Heart left ventricle (tissue), 16 donors: ENCODE results near the gene EFNA5. TPM values are rescaled to one million over a fixed set of nuclear protein-coding genes. Genes with fewer than 3 reads are reported as not detected.

Experiments used
- ATAC-seq, 4 donors: fragments of 200-7000 bp; cut with Tn5 transposase; one replicate each; pipeline ENCODE4 v1.9.1; 2020 to 2022; ENCODE audit warnings: moderate library complexity in 4 of 4, mild to moderate bottlenecking in 3 of 4, moderate number of reproducible peaks in 1 of 4
- DNase-seq, 5 donors: peaks; one replicate each; pipeline ENCODE4 v3.0.0-alpha.2; 2020
- H3K27ac ChIP-seq, 12 donors: fragments of 200-600 bp; sonication (generic) in 4 of 12; one replicate each; pipeline versions ENCODE4 v1.5.0 to v1.8.0; 2016 to 2022; ENCODE audit warnings: mild to moderate bottlenecking in 2 of 12
- H3K27me3 ChIP-seq, 9 donors: fragments of 200-600 bp; sonication (generic) in 2 of 9; one replicate each; pipeline versions ENCODE4 v1.5.1 to v1.8.0; 2016 to 2022; ENCODE audit warnings: mild to moderate bottlenecking in 3 of 9
- H3K36me3 ChIP-seq, 9 donors: fragments of 200-600 bp; sonication (generic) in 2 of 9; one replicate each; pipeline versions ENCODE4 v1.5.0 to v1.8.0; 2018 to 2022; ENCODE audit warnings: mild to moderate bottlenecking in 2 of 9
- H3K4me1 ChIP-seq, 12 donors: fragments of 200-600 bp; sonication (generic) in 4 of 12; one replicate each; pipeline versions ENCODE4 v1.5.0 to v1.8.0; 2016 to 2022; ENCODE audit warnings: mild to moderate bottlenecking in 3 of 12
- H3K4me3 ChIP-seq, 12 donors: fragments of 200-600 bp; sonication (generic) in 4 of 12; one replicate each; pipeline versions ENCODE4 v1.5.0 to v1.8.0; 2017 to 2022; ENCODE audit warnings: mild to moderate bottlenecking in 9 of 12, moderate library complexity in 4 of 12
- H3K9me3 ChIP-seq, 12 donors: fragments of 200-600 bp; sonication (generic) in 4 of 12; one replicate each; pipeline versions ENCODE4 v1.5.0 to v1.8.0; 2016 to 2022; ENCODE audit warnings: mild to moderate bottlenecking in 1 of 12
- POLR2A ChIP-seq, 2 donors: fragments of 450-650 bp; IDR thresholded peaks; one replicate each; pipeline ENCODE4 v1.6.1; 2017; ENCODE audit warnings: antibody characterized with exemption in 2 of 2, mild to moderate bottlenecking in 2 of 2, moderate library complexity in 2 of 2
- WGBS, 4 donors: extraction: QIAGEN DNeasy Blood & Tissue Kit in 2 of 4; methylation state at CpG; one replicate each; pipeline versions ENCODE4 v1.1.5 to v1.1.7; 2013 to 2018; 5-methylcytosine and 5-hydroxymethylcytosine counted together
- intact Hi-C, 10 donors: fragments of 100-400 bp; cut with DNase I; formaldehyde crosslinking; loops; one replicate each; pipeline versions ENCODE4 v1.11.1 to v1.14.2; 2022
- polyA plus RNA-seq, 2 donors: library from polyadenylated mRNA; stranded (reverse); fragments of 200-250 nt; gene quantifications; one replicate each; pipeline ENCODE4 v1.2.3, GENCODE V29; 2013
- total RNA-seq, 9 donors: library from RNA; depleted of rRNA in 2 of 9; stranded (reverse); fragments of >200 nt in 2 of 9; fragmentation: NEBNext Ultra II Directional in 3 of 9; extraction: Animal tissue kit (Norgen Biotek cat#: 25700) in 3 of 9; gene quantifications; one replicate each; pipeline versions ENCODE4 v1.1.0 to v1.2.4, GENCODE V29; 2016 to 2023
- TF ChIP-seq, protein P1 (sequence below), 12 donors: fragments of 200-600 bp; sonication (generic) in 4 of 12; IDR thresholded peaks; one replicate each; pipeline versions ENCODE4 v1.5.0 to v1.8.0; 2018 to 2022; ENCODE audit warnings: antibody characterized with exemption in 12 of 12, mild to moderate bottlenecking in 5 of 12
- donor health status: ischemic (EF 13 %, LVEDD 7.1; RV severe dilation, severe dysfunction).
- donor health status: healthy with polysubstance abuse.
- donor health status: DM: no; HTN: yes; CAD: no.
- donor health status: DM: no; HTN: no; CAD: no.
- donor health status: ischemic (EF 25% LVEDD 6.9; RV normal size, moderate dysfunction).
- donor health status: ischemic (EF 25% LVEDD 5.7; RV mildly dilated, moderate dysfunction).
- donor health status: healthy.
- donor health status: DM: yes; HTN: yes; CAD: no.
- donor health status: ischemic (EF 35%, LVEDD 5.7; RV mildly dilated, moderate dysfunction).
- donor health status: nonischemic (EF 11% LVEDD 7.7; RV severe dilation, severe dysfunction).
- donor health status: DM: yes; HTN: yes; CAD: no.
- donor health status: PGD.
- donor health status: ischemic (EF 29% LVEDD 5.4; RV normal size, mild dysfunction).
- donor health status: nonischemic (EF 23%, LVEDD 6.1; RV moderate dilation, normal function).

Gene EFNA5
- total and polyA plus RNA-seq, 11 donors, result 6.1 to 58.4 (median 28.3) TPM

DNA sequence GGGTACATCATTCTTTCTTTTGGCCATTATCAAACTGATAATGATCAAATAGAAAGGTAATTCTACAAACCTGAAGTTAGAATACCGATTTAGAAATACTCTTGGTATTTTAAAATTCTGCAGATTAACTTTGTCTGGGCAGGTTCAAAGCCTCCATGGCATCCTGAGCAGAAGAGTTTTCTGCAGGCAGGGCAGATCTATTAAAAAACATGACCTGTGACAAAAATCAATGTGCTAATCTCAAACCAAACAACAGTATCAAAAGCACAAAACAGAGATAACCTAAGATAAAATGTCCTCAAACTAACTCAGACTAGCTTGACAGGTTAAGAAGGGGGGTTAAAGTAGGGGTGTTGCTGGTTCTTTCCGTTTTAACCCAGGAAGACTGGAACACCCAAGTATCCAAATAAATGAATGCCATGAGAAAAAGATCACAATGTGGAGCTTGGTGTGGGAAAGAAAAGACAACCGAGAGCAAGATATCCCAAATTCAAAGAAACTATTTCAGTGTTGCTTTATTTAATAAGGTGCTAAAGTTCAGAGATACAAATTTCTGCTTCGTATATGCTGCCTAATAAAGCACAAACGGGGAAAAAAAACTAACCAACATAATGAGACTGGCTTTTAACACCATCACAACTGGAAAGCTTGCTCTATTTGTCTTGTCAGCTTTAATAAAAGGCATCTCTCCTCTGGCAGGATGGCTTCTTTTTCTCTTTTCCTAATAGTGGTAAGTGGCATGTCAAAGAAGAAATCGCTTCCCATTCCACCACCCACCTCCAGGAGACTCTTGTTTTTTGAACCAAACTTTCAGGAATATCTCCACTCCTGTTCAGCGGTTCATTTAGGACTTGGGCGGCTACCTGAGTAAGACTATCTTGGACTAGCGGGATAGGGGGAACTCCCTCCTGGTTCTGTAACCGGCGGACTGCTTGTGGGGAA lies 2.3 kb downstream of the EFNA5 start:
- TF ChIP-seq POLR2A (IDR thresholded peaks at IDR 0.05), result no peak
- no peaks in the 10 kb centered on the region for H3K36me3 ChIP-seq
- H3K27ac ChIP-seq, result peak overlapping the region; percentile 67 to 93 (median 87)
- ATAC-seq (no peak), DNase-seq (no peak)
- WGBS, 4 donors, result 23 to 30% (median 27%) methylated on average over 11 of the region's 11 CpGs
- peaks cover 0 to 66% (median 17%) of the 10 kb centered on the region in 9 donors for H3K27me3 ChIP-seq
- peak overlapping the region; percentile 48 to 79 (median 64) for H3K4me3 ChIP-seq
- peaks cover 0 to 39% (median 11%) of the 10 kb centered on the region in 12 donors for H3K4me1 ChIP-seq
- H3K9me3 ChIP-seq, result no peaks in the 10 kb centered on the region
- intact Hi-C loops, result no loop called here

DNA sequence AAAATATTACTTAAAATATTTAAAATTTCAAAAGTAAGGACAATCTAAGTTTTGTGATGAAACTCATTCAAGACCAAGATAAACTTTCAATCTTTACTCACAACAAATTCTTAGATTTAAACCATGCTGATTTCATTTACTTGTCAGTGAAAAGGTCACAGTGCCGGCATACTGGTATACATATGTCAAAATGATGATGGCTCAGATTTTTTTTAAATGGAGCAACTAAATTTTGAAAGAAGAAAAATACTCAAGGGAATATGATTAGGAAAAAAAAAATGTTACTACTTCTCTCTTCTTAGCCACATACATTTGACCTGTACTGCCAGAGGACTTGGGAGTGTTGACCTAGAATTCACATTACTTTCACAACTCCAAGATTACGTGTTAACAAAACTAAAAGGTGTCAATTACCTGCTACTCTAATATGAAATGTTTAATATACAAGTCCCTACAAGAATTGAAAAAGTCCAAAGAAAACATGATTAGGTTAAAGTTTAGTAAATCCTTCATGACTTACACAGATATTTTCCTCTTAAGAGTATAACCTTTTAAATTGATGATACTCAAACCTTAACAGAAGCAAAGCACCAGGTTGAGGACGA lies 4.6 kb downstream of the EFNA5 start:
- TF ChIP-seq POLR2A (IDR thresholded peaks at IDR 0.05), result no peak
- TF ChIP-seq, protein P1, sequence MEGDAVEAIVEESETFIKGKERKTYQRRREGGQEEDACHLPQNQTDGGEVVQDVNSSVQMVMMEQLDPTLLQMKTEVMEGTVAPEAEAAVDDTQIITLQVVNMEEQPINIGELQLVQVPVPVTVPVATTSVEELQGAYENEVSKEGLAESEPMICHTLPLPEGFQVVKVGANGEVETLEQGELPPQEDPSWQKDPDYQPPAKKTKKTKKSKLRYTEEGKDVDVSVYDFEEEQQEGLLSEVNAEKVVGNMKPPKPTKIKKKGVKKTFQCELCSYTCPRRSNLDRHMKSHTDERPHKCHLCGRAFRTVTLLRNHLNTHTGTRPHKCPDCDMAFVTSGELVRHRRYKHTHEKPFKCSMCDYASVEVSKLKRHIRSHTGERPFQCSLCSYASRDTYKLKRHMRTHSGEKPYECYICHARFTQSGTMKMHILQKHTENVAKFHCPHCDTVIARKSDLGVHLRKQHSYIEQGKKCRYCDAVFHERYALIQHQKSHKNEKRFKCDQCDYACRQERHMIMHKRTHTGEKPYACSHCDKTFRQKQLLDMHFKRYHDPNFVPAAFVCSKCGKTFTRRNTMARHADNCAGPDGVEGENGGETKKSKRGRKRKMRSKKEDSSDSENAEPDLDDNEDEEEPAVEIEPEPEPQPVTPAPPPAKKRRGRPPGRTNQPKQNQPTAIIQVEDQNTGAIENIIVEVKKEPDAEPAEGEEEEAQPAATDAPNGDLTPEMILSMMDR (IDR thresholded peaks at IDR 0.05), result no peak
- H3K9me3 ChIP-seq, result no peaks in the 10 kb centered on the region
- no peak for DNase-seq
- H3K4me1 ChIP-seq, result peaks cover 0 to 17% (median 5%) of the 10 kb centered on the region in 12 donors
- no peaks in the 10 kb centered on the region for H3K36me3 ChIP-seq
- peak overlapping the region in 4 of 12 donors; percentile 1 to 22 (median 12) for H3K4me3 ChIP-seq
- H3K27me3 ChIP-seq, result peaks cover 0 to 43% (median 15%) of the 10 kb centered on the region in 9 donors
- intact Hi-C loops, result no loop called here
- peak overlapping the region in 6 of 12 donors; percentile 10 to 52 (median 26) for H3K27ac ChIP-seq
- 46 to 53% (median 50%) methylated on average over 3 of the region's 3 CpGs for WGBS, 4 donors
- ATAC-seq, result no peak

DNA sequence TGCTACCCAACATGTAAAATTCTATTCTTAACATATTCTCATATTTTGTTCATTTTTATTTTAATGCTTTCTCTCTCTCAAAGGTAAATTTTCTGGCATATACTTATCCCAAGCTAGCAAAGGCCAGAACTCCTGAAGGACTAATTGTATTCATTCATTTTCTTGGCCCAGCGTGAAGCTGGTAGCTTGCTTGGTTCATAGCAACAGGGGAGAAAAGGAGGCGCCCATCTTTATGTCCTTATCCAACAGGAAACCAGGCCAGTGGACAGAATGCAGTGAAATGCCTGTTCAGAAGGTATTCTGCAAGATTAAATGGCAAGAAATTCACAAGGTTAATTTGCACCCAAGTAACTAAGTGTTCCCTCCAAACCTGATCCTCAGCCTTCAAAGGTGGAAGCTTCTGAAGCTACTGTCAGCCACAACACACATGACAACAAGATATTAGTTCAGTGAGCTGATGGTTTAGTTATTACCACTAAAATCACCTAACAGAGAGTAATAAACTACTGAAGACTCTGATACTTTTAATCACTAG lies 5.6 kb downstream of the EFNA5 start:
- Histone ChIP-seq H3K27ac (peak overlapping the region in 4 of 12 donors; percentile 8 to 47 (median 40)), H3K36me3 (no peaks in the 10 kb centered on the region), H3K4me1 (peaks cover 0 to 9% (median 4%) of the 10 kb centered on the region in 12 donors), H3K27me3 (peaks cover 0 to 33% (median 11%) of the 10 kb centered on the region in 9 donors), H3K9me3 (no peaks in the 10 kb centered on the region), H3K4me3 (no peak overlapping the region)
- DNase-seq, result no peak
- TF ChIP-seq, protein P1 (IDR thresholded peaks at IDR 0.05), result no peak
- no peak for TF ChIP-seq POLR2A (IDR thresholded peaks at IDR 0.05)
- no peak for ATAC-seq
- 75 to 80% (median 79%) methylated on average over 2 of the region's 2 CpGs for WGBS, 4 donors
- intact Hi-C loops, result no loop called here

DNA sequence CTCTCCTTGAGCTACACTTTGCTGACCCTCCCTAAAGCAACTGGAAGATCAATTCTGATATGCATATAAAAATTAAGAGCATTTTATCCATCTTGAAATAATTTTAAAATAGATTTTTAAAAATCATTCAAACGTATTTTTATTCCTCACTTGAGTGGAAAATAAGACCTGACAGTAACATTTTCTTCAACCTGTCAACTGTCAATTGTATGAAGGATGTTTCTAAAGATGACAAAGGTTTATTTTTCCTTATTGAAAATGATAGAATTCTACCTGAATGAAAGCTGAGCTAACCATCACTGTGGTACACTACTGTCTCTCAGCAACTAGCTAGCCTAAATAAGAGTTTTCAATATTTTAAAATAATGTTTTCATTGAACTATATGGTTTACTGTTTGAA lies 7.0 kb downstream of the EFNA5 start:
- Histone ChIP-seq H3K27me3 (peaks cover 0 to 19% (median 0%) of the 10 kb centered on the region in 9 donors), H3K27ac (no peak overlapping the region), H3K4me1 (peaks cover 0 to 10% (median 0%) of the 10 kb centered on the region in 12 donors), H3K4me3 (no peak overlapping the region), H3K9me3 (no peaks in the 10 kb centered on the region), H3K36me3 (no peaks in the 10 kb centered on the region)
- no peak for ATAC-seq
- no peak for DNase-seq
- TF ChIP-seq, protein P1 (IDR thresholded peaks at IDR 0.05), result no peak
- TF ChIP-seq POLR2A (IDR thresholded peaks at IDR 0.05), result no peak
- 26 to 42% (median 29%) methylated on average over 1 of the region's 1 CpG for WGBS, 4 donors
- intact Hi-C loops, result no loop called here
